MM.1S (cell line): ENCODE data around the gene TMTC4.
"Not testable (repeated sequence)": the region's sequence is repeated elsewhere in the genome, so short reads cannot be mapped to it uniquely, and the experiment has no call there.

Experiments
- DNase-seq: peaks from one replicate; pipeline ENCODE4 v3.0.0-alpha.2; 2015
- H2AFZ ChIP-seq: fragments of 300-600 bp; sonication (generic); 2 replicates; pipeline ENCODE4 v1.6.0; 2016; ENCODE audit warnings: antibody characterized with exemption, low read length
- H3F3A ChIP-seq: fragments of 300-600 bp; sonication (generic); 2 replicates; pipeline ENCODE4 v1.6.1; 2016; ENCODE audit warnings: mild to moderate bottlenecking, antibody characterized with exemption, low read length, moderate library complexity, mixed read lengths; ENCODE audit not compliant: insufficient read depth
- H3K27ac ChIP-seq: fragments of 300-600 bp; sonication (generic); 2 replicates; pipeline ENCODE4 v1.5.1; 2016; ENCODE audit warnings: mild to moderate bottlenecking, low read length
- H3K27me3 ChIP-seq: fragments of 300-600 bp; sonication (generic); replicated peaks from 2 replicates; pipeline ENCODE4 v1.6.0; 2016; ENCODE audit warnings: low read length; ENCODE audit not compliant: insufficient read depth
- H3K36me3 ChIP-seq: fragments of 300-600 bp; sonication (generic); replicated peaks from 2 replicates; pipeline ENCODE4 v1.6.1; 2016; ENCODE audit warnings: mild to moderate bottlenecking, low read length, mixed read lengths; ENCODE audit not compliant: insufficient read depth
- H3K4me1 ChIP-seq: fragments of 300-600 bp; sonication (generic); 2 replicates; pipeline ENCODE4 v1.6.1; 2016; ENCODE audit warnings: low read length, mixed read lengths
- H3K4me2 ChIP-seq: fragments of 300-600 bp; sonication (generic); 2 replicates; pipeline ENCODE4 v1.6.0; 2016; ENCODE audit warnings: low read depth, low read length
- H3K4me3 ChIP-seq: fragments of 300-600 bp; sonication (generic); 2 replicates; pipeline ENCODE4 v1.5.1; 2016; ENCODE audit warnings: low read length, mixed read lengths
- H3K79me2 ChIP-seq: fragments of 300-600 bp; sonication (generic); 2 replicates; pipeline ENCODE4 v1.6.1; 2016; ENCODE audit warnings: mixed run types, low read length, mixed read lengths
- H3K9ac ChIP-seq: fragments of 300-600 bp; sonication (generic); 2 replicates; pipeline ENCODE4 v1.6.1; 2016; ENCODE audit warnings: low read length, mixed read lengths
- H3K9me2 ChIP-seq: fragments of 300-600 bp; sonication (generic); replicated peaks from 2 replicates; pipeline ENCODE4 v1.6.1; 2016; ENCODE audit warnings: mild to moderate bottlenecking, low read length, mixed read lengths; ENCODE audit not compliant: insufficient read depth
- H3K9me3 ChIP-seq: fragments of 300-600 bp; sonication (generic); replicated peaks from 2 replicates; pipeline ENCODE4 v1.6.1; 2016; ENCODE audit warnings: mild to moderate bottlenecking, low read length, mixed read lengths; ENCODE audit not compliant: insufficient read depth
- H4K20me1 ChIP-seq: fragments of 300-600 bp; sonication (generic); 2 replicates; pipeline ENCODE4 v1.6.1; 2016; ENCODE audit warnings: mild to moderate bottlenecking, low read length, moderate library complexity, mixed read lengths; ENCODE audit not compliant: insufficient read depth
- CTCF ChIP-seq: fragments of 300-600 bp; sonication (generic); IDR thresholded peaks from 2 replicates; pipeline ENCODE4 v1.5.1; 2016; ENCODE audit warnings: antibody characterized with exemption, low read length, mixed read lengths
- EZH2 ChIP-seq: fragments of 300-600 bp; sonication (generic); optimal IDR thresholded peaks from 2 replicates; pipeline ENCODE3; 2017; ENCODE audit warnings: low read depth, mild to moderate bottlenecking, antibody characterized with exemption, low read length, mixed read lengths
- EZH2phosphoT487 ChIP-seq: fragments of 300-600 bp; sonication (generic); IDR thresholded peaks from 2 replicates; pipeline ENCODE4 v1.6.1; 2018; ENCODE audit warnings: antibody characterized with exemption, low read length

Gene TMTC4

GRCh38 chr13:100581504-100581903 lies 93.1 kb downstream of the TMTC4 start:
- H3K9me2 ChIP-seq = no peaks in the 10 kb centered on the region
- H3K4me2 ChIP-seq = no peak overlapping the region
- no peaks in the 10 kb centered on the region for H3K9me3 ChIP-seq
- H3K79me2 ChIP-seq = no peaks in the 10 kb centered on the region
- no peak overlapping the region for H3K27ac ChIP-seq
- H3K36me3 ChIP-seq = no peaks in the 10 kb centered on the region
- H3K4me1 ChIP-seq = no peaks in the 10 kb centered on the region
- TF ChIP-seq EZH2 (no peak), EZH2phosphoT487 (no peak), CTCF (no peak)
- no peak overlapping the region for H3K4me3 ChIP-seq
- no peak for DNase-seq
- no peaks in the 10 kb centered on the region for H4K20me1 ChIP-seq
- no peak overlapping the region for H3K9ac ChIP-seq
- no peaks in the 10 kb centered on the region for H3F3A ChIP-seq
- no peak overlapping the region for H2AFZ ChIP-seq
- H3K27me3 ChIP-seq = no peaks in the 10 kb centered on the region

- TF ChIP-seq CTCF (no peak), EZH2phosphoT487 (no peak), EZH2 (no peak)
- H3K36me3 ChIP-seq = no peaks in the 10 kb centered on the region
- no peak overlapping the region for H3K4me3 ChIP-seq
- no peak overlapping the region for H3K9ac ChIP-seq
- DNase-seq = no peak
- no peaks in the 10 kb centered on the region for H4K20me1 ChIP-seq
- H3K4me2 ChIP-seq = no peak overlapping the region
- no peaks in the 10 kb centered on the region for H3K27me3 ChIP-seq
- no peaks in the 10 kb centered on the region for H3K9me2 ChIP-seq
- no peaks in the 10 kb centered on the region for H3K4me1 ChIP-seq
- no peaks in the 10 kb centered on the region for H3K9me3 ChIP-seq
- H3F3A ChIP-seq = no peaks in the 10 kb centered on the region
- no peaks in the 10 kb centered on the region for H3K79me2 ChIP-seq
- H3K27ac ChIP-seq = no peak overlapping the region
- no peak overlapping the region for H2AFZ ChIP-seq
Observed at GRCh38 chr13:100581030-100581429, 93.6 kb downstream of the TMTC4 start.

DNA sequence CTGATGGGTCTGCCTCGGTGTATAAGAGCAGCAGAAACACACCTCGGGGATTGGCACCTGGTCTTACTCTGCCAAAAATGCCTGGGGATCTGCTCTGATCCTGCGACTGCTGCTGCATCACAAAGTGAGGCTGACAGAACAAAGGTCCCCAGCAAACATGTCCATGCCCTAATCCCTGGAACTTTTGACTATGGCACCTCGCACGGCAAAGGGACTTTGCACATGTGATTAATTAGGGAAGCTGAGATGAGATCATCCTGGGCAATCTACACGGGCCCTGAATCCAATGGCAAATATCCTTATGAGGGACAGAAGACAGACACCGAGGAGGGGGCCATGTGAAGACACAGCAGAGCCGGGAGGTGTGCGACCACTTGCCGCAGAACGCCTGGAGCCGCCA lies 94.5 kb downstream of the TMTC4 start:
- Histone ChIP-seq H4K20me1 (no peaks in the 10 kb centered on the region), H3K4me2 (no peak overlapping the region)

GRCh38 chr13:100577239-100577638 lies 97.4 kb downstream of the TMTC4 start:
- H3K9me2 ChIP-seq, H3K79me2 ChIP-seq, H3K9ac ChIP-seq, H3K36me3 ChIP-seq, H3K27ac ChIP-seq, DNase-seq, H3K4me2 ChIP-seq, H3K4me3 ChIP-seq, H3K9me3 ChIP-seq, H3F3A ChIP-seq, H2AFZ ChIP-seq, H4K20me1 ChIP-seq, H3K27me3 ChIP-seq: not testable (repeated sequence)
- peaks cover 22% of the 10 kb centered on the region for H3K4me1 ChIP-seq

More for the DNA sequence above, 94.5 kb downstream of the TMTC4 start:
- DNase-seq = no peak
- Histone ChIP-seq H3K9ac (no peak overlapping the region), H3K79me2 (no peaks in the 10 kb centered on the region), H3K4me3 (no peak overlapping the region), H3K36me3 (no peaks in the 10 kb centered on the region), H3K9me2 (no peaks in the 10 kb centered on the region), H2AFZ (no peak overlapping the region), H3F3A (no peaks in the 10 kb centered on the region), H3K27ac (no peak overlapping the region), H3K4me1 (peaks cover 3% of the 10 kb centered on the region), H3K9me3 (no peaks in the 10 kb centered on the region), H3K27me3 (no peaks in the 10 kb centered on the region)
- no peak for TF ChIP-seq EZH2phosphoT487
- TF ChIP-seq EZH2 = no peak
- TF ChIP-seq CTCF = no peak
